Stimulated activated CD4-positive, alpha-beta T cell treated with anti-CD3 and anti-CD28 coated beads, Interleukin-1b, Interleukin-23, amount 100 ng/mL, for 1 hour (primary cell): ENCODE data around the gene ADAM22.

Experiments
- DNase-seq, 2 donors: peaks; one replicate each; pipeline ENCODE4 v3.0.0-alpha.2; 2020; ENCODE audit warnings: low read depth in 2 of 2

Gene ADAM22

GRCh38 chr7:87960239-87960638, 26.2 kb downstream of the ADAM22 start:
- DNase-seq, result no peak

DNA sequence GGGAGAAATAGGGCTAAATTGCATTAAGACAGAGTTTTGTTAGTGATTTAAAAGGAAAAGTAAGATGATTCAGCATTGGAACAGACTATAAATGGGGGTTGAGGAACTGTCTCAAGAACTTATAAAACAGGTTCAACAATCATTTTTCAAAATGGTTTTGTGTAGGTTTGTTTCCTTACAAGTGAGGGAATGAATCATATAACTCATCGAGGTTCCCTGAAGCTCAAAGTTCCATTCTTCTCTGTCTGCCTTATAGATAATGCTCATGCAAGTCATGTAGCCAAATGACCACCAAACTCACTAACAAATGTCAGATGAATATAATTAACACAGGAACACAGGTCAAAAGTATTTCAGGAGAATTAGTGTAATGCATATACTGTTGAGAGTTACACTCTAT, 27.7 kb downstream of the ADAM22 start:
- DNase-seq, result no peak

DNA sequence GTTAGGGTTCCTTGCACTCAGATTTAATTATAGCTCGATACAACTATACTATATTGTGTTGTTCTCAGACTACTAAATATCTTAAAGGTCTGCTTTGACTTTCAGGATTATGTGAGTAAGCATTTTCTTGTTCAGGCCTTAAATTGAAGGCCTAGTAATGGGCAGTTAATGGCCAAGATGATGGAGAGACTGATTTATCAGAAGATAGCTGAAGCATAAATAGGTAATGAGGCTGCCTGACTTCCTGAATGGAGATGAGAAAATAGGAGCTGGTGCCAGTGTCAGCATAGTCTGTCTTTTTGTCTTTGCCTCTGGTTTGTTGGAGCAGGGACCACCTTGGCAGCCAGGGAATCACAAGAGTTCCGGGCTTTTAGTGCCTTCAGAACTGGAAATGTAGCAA, 32.2 kb downstream of the ADAM22 start:
- no peak for DNase-seq

DNA sequence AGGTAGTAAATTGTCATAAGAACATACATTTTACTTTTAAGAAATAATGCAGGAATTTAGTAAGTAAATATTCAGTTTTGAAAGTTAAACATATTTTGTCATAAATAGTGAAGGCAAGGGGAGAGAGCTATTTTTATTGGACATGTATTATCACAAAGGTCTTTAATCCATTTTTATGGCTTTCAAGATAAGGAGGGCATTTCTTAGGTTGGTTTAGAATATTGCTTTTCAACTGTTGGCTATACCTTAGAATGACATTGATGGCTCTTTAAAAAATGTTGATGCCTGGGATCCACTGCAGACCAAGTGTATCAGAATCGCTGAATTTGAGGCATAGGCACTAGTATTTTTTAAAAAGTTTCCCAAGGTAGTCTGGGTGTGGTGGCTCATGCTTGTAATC, 34.0 kb downstream of the ADAM22 start:
- no peak for DNase-seq

DNA sequence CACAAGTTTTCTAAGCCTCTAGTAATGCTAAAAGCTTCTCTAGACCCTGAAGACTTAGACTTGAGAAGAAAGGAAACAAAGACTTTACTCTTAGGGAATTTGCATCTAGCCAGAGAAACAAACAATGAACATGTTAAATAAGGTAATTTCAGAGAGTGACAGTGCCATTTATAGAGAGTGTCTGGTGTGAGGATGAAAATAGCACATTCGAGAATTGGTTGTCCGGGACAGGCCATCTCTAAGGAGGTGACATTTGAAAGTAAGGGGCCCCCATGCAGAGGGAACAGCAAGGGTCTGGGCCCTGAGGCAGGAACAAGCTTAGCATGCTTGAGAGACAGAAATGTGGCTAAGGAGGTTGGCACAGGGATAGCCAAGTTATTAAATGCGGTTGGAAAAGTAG, 48.1 kb downstream of the ADAM22 start:
- DNase-seq, result no peak

DNA sequence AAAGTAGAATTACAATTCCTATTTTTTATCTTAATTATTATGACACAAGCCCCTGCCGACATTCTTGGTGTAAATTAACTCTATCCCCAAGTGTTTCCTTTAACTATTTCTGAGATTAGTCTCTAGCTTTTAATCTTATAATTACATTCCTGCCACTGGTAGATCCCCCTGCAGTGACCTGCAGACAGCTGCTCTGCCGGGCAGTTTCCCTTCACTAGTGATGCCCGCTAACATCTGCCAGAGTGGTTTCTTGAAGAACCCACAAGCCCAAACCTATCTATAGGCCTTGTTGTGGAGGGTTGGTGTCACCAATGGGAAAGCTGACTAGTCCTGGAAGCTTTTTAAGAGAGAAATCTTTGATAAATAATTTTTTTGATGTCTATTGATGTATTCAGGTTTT, 50.0 kb downstream of the ADAM22 start:
- no peak for DNase-seq

- DNase-seq, result no peak
Observed at GRCh38 chr7:87993269-87993668, 59.2 kb downstream of the ADAM22 start.

- DNase-seq, result no peak
Observed at GRCh38 chr7:87999261-87999660, 65.2 kb downstream of the ADAM22 start.

DNA sequence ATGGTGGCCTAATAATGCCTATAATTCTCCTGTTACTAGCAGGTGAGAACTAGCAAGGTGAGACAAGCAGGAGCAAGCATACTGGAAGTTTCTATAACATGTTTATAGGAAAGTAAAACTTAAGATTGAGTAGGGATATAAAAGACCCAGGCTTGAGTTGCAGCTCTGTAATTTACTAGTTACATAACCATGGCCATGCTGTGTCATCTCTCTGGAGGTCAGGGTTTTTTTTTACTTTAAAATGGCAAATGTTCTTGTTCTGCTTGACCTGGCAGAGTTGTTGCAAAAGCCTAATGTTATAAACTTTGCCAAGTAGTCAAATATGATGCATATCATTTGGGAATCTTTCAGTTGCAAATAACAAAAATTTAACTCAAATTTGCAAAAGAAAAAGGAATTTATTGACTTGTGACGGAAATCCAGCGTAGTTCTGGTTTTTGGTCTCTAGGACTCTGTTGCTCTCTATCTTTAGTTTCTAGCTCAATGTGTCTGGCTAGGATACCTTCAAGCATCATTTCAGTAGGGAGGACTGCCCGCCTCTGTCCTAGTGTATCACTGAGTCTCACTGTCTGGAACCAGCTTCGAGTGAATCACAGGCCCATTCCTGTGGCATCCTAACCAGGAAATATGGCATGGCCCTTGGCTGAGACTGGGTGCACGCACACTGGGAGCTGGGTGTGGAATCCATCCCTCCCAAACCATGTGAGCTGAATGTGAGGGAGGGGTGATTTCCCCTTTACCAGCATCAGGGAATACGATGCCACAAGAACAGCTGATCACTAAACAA, 67.9 kb downstream of the ADAM22 start:
- no peak for DNase-seq

DNA sequence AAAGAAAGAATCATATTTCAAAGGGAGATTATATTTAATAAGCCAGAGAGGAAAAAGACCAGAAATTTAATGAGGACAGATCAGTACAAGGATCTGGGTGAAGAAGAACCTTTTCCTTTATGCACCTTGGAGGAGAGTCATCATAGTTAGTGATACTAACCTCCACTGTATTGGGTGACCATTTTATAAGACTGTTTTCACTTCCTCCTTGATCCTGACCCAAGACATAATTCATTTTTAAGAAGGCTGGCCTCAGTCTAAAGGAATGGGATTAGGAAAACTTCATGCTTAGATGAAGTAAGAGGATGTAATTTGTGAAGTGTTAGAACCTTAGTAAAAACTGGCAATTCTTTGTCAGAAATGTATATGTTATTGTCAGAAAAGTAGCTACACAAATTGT, 68.6 kb downstream of the ADAM22 start:
- DNase-seq, result no peak

DNA sequence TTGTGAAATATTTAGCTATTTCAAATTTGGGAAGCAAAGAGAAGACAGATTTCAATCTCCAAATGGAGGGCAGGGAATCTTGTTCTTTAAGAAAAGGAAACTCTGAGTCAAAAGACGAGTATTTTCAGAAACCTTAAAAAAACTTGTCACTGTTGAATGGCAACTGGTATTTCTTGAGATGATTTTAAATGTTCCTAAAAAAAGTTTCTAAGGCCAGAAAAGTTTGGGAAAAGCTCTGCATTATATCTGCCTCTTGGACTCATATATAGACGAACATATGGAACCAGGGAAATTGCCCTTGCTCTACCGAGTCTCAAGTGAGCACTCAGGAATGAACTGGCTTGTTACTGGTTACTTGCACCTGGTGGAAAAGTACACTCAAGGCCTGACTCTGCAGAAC, 69.5 kb downstream of the ADAM22 start:
- no peak for DNase-seq

DNA sequence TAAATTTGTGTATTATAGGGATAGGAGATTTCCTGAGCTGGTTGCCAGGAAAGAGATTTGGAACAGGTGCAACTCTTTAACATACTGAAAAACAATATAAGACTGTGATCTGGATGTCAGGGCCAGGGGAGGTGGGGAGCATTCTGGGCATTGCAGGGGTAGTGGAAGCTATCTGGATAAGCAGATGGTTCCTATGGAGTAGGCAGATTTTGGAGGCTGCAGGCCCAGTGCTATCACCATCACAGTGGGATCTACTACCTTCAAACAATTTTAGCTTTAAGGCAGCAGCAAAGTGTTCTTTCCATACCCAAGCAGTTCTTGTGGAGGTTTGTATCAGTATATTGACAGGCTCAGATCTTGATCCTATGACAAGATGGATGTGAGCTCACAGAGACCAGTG, 71.1 kb downstream of the ADAM22 start:
- no peak for DNase-seq

DNA sequence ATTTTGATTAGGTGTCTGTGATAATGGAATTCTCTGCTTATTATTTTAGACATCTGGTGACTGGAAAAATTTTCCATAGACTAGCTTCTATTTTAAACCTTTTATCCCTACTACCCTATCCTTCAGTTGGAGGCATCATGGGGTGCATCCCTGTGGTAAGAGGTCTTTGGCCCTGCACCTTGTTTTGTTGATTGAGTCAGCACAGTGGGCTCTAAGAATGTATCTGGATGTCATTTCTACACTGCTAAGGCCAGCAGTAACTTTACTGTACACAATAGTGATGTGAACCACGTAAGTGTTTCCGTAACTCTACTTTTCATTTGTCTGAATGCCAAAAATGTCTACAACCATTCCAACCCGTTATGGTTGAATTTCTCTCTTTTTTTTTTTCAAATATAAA, 75.6 kb downstream of the ADAM22 start:
- DNase-seq, result no peak

DNA sequence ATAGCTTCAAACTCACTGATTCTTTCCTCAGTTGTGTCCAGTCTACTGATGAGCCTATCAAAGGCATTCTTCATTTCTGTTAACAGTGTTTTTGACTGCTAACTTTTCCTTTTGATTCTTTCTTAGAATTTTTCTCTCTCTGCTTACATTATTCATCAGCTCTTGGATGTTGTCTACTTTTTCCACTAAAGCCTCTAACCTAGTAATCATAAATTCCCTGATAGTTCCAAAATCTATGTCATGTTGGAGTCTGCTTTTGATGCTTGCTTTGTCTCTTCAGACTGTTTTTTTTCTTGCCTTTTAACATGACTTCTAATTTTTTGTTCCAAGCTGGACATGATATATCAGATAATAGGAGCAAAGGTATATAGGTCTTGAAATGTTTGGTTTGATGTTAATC, 78.0 kb downstream of the ADAM22 start:
- no peak for DNase-seq

DNA sequence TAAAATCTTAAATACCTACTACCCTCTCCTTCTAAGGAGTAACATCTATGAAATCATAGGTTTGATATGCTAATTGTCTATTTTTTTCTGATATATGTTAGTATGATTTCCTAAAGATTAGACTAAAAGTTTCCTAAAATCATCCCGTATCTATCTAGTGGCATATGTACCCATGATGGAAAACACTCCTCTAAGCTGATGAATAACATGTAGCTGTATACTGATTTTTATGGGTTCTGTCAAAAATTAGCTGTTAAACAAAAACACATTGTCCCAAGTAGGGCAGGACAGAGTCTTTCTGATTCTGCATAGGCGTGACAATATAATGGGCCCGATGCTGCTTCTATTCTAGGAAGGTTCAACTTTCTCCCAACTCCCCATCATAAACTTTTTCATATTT, 79.9 kb downstream of the ADAM22 start:
- DNase-seq, result no peak

DNA sequence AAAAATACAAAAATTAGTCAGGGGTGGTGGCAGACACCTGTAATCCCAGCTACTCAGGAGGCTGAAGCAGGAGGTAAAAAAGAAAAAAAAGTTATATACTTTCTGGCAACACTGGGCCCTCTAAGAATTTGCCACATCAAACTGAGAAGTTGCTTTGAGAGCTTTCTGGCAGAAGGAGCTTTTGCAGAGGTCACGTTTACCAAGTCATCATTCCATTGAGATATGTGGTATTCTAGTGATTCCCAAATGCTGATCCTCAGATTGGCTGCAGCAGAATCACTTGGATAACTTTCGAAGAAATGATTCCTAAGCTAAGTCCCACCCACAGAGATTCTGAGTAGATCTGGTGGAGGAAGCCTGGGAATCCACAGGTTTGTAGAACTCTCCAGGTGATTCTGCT, 80.5 kb downstream of the ADAM22 start:
- no peak for DNase-seq

DNA sequence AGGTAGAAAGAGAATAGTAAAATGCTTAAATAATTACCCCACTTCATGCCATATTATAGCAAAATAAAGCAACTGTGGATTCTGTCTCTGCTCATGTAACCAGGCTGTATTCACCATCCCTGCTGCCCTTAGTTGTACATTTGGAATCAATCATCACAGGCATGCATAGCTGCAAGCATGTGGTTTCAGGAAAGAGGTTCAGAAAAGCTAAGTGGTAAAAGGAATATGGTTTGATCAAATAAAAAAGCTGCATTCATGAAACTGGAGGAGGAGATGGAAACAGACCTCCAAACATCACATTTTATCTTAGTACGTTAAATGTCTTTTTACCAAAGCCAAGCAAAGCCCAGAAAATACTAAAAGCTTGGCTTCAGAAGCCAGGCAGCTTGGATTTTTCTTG, 81.3 kb downstream of the ADAM22 start:
- no peak for DNase-seq

- no peak for DNase-seq
Observed at GRCh38 chr7:88018501-88018900, 84.5 kb downstream of the ADAM22 start.

GRCh38 chr7:88020953-88021665, 87.1 kb downstream of the ADAM22 start:
- DNase-seq, result no peak

- no peak for DNase-seq
Observed at GRCh38 chr7:88027724-88028123, 93.7 kb downstream of the ADAM22 start.

DNA sequence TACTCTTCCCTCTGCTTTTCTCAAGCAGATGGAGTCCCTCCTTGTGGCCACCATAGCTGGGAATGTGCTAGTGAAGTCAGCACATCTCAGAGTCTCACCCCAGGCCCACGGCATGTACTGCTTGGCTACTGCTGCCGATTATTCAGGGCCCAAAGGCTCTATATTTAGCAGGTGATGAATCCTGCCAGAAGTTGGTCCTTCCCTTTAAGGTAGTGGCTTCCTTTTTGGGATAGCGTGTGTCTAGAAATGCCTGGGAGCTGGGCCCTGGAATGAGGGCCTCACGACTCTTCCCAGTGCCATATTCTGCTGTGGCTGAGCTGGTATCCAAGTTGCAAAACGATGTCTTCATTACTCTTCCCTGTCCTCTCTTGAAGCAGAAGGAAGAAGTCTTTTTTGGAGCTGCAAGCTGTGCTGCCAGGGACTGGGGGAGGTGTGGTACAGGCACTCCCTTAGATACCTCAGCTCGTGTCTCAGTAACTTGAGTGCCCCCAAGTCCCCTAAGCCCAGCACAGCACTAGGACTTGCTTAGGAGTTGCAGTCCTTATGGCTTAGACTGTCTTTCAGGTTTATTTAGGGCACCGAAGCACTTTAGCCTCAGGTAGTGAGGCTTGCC, 100.1 kb downstream of the ADAM22 start:
- DNase-seq, result no peak

- no peak for DNase-seq
Observed at GRCh38 chr7:88037050-88037449, 103.0 kb downstream of the ADAM22 start.

GRCh38 chr7:88040694-88041093, 106.6 kb downstream of the ADAM22 start:
- DNase-seq, result no peak
